Ascending aorta (tissue), 2 donors: ENCODE data around the gene GNG8. TPM values are rescaled to one million over a fixed set of nuclear protein-coding genes. Genes with fewer than 3 reads are reported as not detected.
A peak's percentile ranks its signal among the peaks of the same experiment; 100 is the strongest.

ENCODE experiments used
- DNase-seq, 2 donors: peaks; one replicate each; pipeline ENCODE4 v3.0.0-alpha.2; 2019; ENCODE audit warnings: low spot score in 2 of 2
- H3K27ac ChIP-seq, 2 donors: fragments of 200-600 bp; sonication (generic); one replicate each; pipeline ENCODE4 v1.5.1; 2016 to 2017; ENCODE audit warnings: mild to moderate bottlenecking in 1 of 2
- H3K27me3 ChIP-seq: fragments of 200-600 bp; sonication (generic); one replicate; pipeline ENCODE4 v1.5.1; 2017
- H3K36me3 ChIP-seq, 2 donors: fragments of 200-600 bp; sonication (generic); one replicate each; pipeline ENCODE4 v1.5.1; 2016
- H3K4me1 ChIP-seq, 2 donors: fragments of 200-600 bp; sonication (generic); one replicate each; pipeline ENCODE4 v1.5.1; 2016 to 2017; ENCODE audit warnings: mild to moderate bottlenecking in 1 of 2
- H3K4me3 ChIP-seq, 2 donors: fragments of 200-600 bp; sonication (generic); one replicate each; pipeline ENCODE4 v1.5.1; 2016 to 2017; ENCODE audit warnings: mild to moderate bottlenecking in 1 of 2
- H3K9me3 ChIP-seq, 2 donors: fragments of 200-600 bp; sonication (generic); one replicate each; pipeline ENCODE4 v1.5.1; 2016
- CTCF ChIP-seq, 3 experiments: fragments of 200-600 bp in 2 of 3; fragments of 450-650 bp in 1 of 3; sonication (generic) in 2 of 3; IDR thresholded peaks; one replicate each; pipeline ENCODE4 v1.5.1; 2016 to 2019; ENCODE audit warnings: antibody characterized with exemption in 3 of 3, mild to moderate bottlenecking in 1 of 3, moderate library complexity in 1 of 3
- intact Hi-C: fragments of 100-400 bp; cut with DNase I; formaldehyde crosslinking; loops from one replicate; pipeline ENCODE4 v1.15.1; 2023
- total RNA-seq: library from RNA; depleted of rRNA; stranded (reverse); fragments of >200 nt; gene quantifications from one replicate; pipeline ENCODE4 v1.1.0, GENCODE V29; 2016

Gene GNG8
- total RNA-seq, 1 donor from 2014 or later = not detected

GRCh38 chr19:46602392-46603194 is 33.4 kb downstream of the GNG8 start:
- intact Hi-C loops = loop anchor here (10.0 kb wide), 1 partner anchor 208 kb away; no protein-coding TSS in a partner anchor
- Histone ChIP-seq H3K9me3 (no peaks in the 10 kb centered on the region), H3K27me3 (no peaks in the 10 kb centered on the region), H3K36me3 (peaks cover 10 to 20% of the 10 kb centered on the region in 2 donors), H3K4me1 (peaks cover 18 to 50% of the 10 kb centered on the region in 2 donors), H3K4me3 (peak overlapping the region; percentile 88), H3K27ac (peak overlapping the region; percentile 93 to 98)
- TF ChIP-seq CTCF (IDR thresholded peaks at IDR 0.05) = no peak
- peak in 1 of 2 donors; percentile 72 for DNase-seq

- H3K27ac ChIP-seq = peak within 1 kb of the TSS; percentile 93 to 98
- peak in 1 of 2 donors; percentile 69 for DNase-seq
- no peaks in the 10 kb centered on the region for H3K9me3 ChIP-seq
- intact Hi-C loops = loop anchor here (1.0 to 10.0 kb wide), 4 partner anchors 23 to 249 kb away; partner anchors contain the start of genes AP2S1, DACT3 and PTGIR
- H3K27me3 ChIP-seq = no peaks in the 10 kb centered on the region
- H3K4me3 ChIP-seq = peak within 1 kb of the TSS; percentile 88
- peak in 1 of 3 experiments; percentile 11 for TF ChIP-seq CTCF (IDR thresholded peaks at IDR 0.05)
- peaks cover 6 to 10% of the 10 kb centered on the region in 2 donors for H3K36me3 ChIP-seq
- H3K4me1 ChIP-seq = peaks cover 18 to 40% of the 10 kb centered on the region in 2 donors
Observed at GRCh38 chr19:46601318-46602224, 34.4 kb downstream of the GNG8 start, which contains the start of gene CALM3. Gene CALM3, plus strand, starts transcription at chr19:46601330. Its CDS starts 105 bp downstream, at chr19:46601435.

GRCh38 chr19:46600384-46601317 is 35.4 kb downstream of the GNG8 start:
- Histone ChIP-seq H3K27me3 (no peaks in the 10 kb centered on the region), H3K36me3 (peaks cover under 1% of the 10 kb centered on the region in 2 donors), H3K4me1 (peaks cover 9 to 31% of the 10 kb centered on the region in 2 donors), H3K9me3 (no peaks in the 10 kb centered on the region), H3K4me3 (peak overlapping the region; percentile 88), H3K27ac (peak overlapping the region; percentile 93 to 98)
- TF ChIP-seq CTCF (IDR thresholded peaks at IDR 0.05) = peak in 1 of 3 experiments; percentile 24
- intact Hi-C loops = loop anchor here (1.0 to 10.0 kb wide), 4 partner anchors 24 to 250 kb away; partner anchors contain the start of genes AP2S1, DACT3 and PTGIR
- peak; percentile 85 to 99 for DNase-seq

GRCh38 chr19:46599716-46600373 is 36.2 kb downstream of the GNG8 start:
- no peak for TF ChIP-seq CTCF (IDR thresholded peaks at IDR 0.05)
- Histone ChIP-seq H3K4me3 (peak overlapping the region; percentile 88), H3K27me3 (no peaks in the 10 kb centered on the region), H3K9me3 (no peaks in the 10 kb centered on the region), H3K4me1 (peaks cover 5 to 23% of the 10 kb centered on the region in 2 donors), H3K36me3 (no peaks in the 10 kb centered on the region), H3K27ac (peak overlapping the region; percentile 93 to 98)
- intact Hi-C loops = loop anchor here (2.0 to 10.0 kb wide), 3 partner anchors 25 to 251 kb away; partner anchors contain the start of genes AP2S1 and PTGIR
- DNase-seq = no peak
